Astrocyte (in vitro differentiated cells and primary cell): Measurements from ENCODE around the gene SOX30. TPM values are rescaled to one million over a fixed set of nuclear protein-coding genes. Genes with fewer than 3 reads are reported as not detected.
A peak's percentile ranks its signal among the peaks of the same experiment; 100 is the strongest.

Source experiments
- DNase-seq: peaks from one replicate; pipeline ENCODE4 v3.0.0-alpha.2; 2010; ENCODE audit warnings: low read depth
- FAIRE-seq: peaks from 2 replicates; lab custom pipeline; 2011; peaks lifted over from hg19 to GRCh38; lab: Jason Lieb, UNC
- H2AFZ ChIP-seq: 2 replicates; pipeline ENCODE4 v1.6.0; 2012; ENCODE audit warnings: low read depth, low read length, inconsistent platforms
- H3K27ac ChIP-seq: 2 replicates; pipeline ENCODE4 v1.5.1; 2011; ENCODE audit warnings: low read depth, low read length, inconsistent platforms
- H3K27me3 ChIP-seq: 2 replicates; pipeline ENCODE4 v1.6.0; 2011; ENCODE audit warnings: low read length, inconsistent platforms; ENCODE audit not compliant: insufficient read depth
- H3K36me3 ChIP-seq: 2 replicates; pipeline ENCODE4 v1.5.1; 2011; ENCODE audit warnings: low read length, inconsistent platforms; ENCODE audit not compliant: insufficient read depth
- H3K4me1 ChIP-seq: 2 replicates; pipeline ENCODE4 v1.5.1; 2011; ENCODE audit warnings: low read length, inconsistent platforms; ENCODE audit not compliant: insufficient read depth
- H3K4me2 ChIP-seq: 2 replicates; pipeline ENCODE4 v1.6.0; 2012; ENCODE audit warnings: low read length, inconsistent platforms
- H3K4me3 ChIP-seq: 2 replicates; pipeline ENCODE4 v1.5.1; 2011; ENCODE audit warnings: low read depth, mild to moderate bottlenecking, low read length, inconsistent platforms; ENCODE audit not compliant: insufficient read depth
- H3K79me2 ChIP-seq: 2 replicates; pipeline ENCODE4 v1.6.0; 2012; ENCODE audit warnings: mild to moderate bottlenecking, low read length, inconsistent platforms; ENCODE audit not compliant: insufficient read depth
- H3K9ac ChIP-seq: 2 replicates; pipeline ENCODE4 v1.6.0; 2012; ENCODE audit warnings: mild to moderate bottlenecking, low read length, inconsistent platforms
- H3K9me3 ChIP-seq: 2 replicates; pipeline ENCODE4 v1.5.1; 2012; ENCODE audit warnings: low read depth, mild to moderate bottlenecking, low read length, inconsistent platforms; ENCODE audit not compliant: insufficient read depth
- H4K20me1 ChIP-seq: 2 replicates; pipeline ENCODE4 v1.6.0; 2012; ENCODE audit warnings: low read length, inconsistent platforms; ENCODE audit not compliant: insufficient read depth
- H3K27ac Mint-ChIP-seq: one replicate; pipeline ENCODE4 v1.8.0; 2021; ENCODE audit warnings: mild to moderate bottlenecking, mixed read lengths; ENCODE audit not compliant: unreplicated experiment
- H3K27me3 Mint-ChIP-seq: one replicate; pipeline ENCODE4 v1.8.0; 2021; ENCODE audit warnings: low read depth, mixed read lengths; ENCODE audit not compliant: unreplicated experiment
- H3K36me3 Mint-ChIP-seq: one replicate; pipeline ENCODE4 v1.8.0; 2021; ENCODE audit warnings: low read depth, mixed read lengths; ENCODE audit not compliant: unreplicated experiment
- H3K4me1 Mint-ChIP-seq: one replicate; pipeline ENCODE4 v1.8.0; 2021; ENCODE audit warnings: low read depth, mixed read lengths; ENCODE audit not compliant: unreplicated experiment
- H3K4me3 Mint-ChIP-seq: one replicate; pipeline ENCODE4 v1.8.0; 2021; ENCODE audit warnings: mild to moderate bottlenecking, moderate library complexity, mixed read lengths; ENCODE audit not compliant: unreplicated experiment
- H3K9me3 Mint-ChIP-seq: one replicate; pipeline ENCODE4 v1.8.0; 2021; ENCODE audit warnings: mild to moderate bottlenecking, mixed read lengths; ENCODE audit not compliant: unreplicated experiment
- EZH2 ChIP-seq: IDR thresholded peaks from 2 replicates; pipeline ENCODE4 v1.6.1; 2012; ENCODE audit warnings: mild to moderate bottlenecking, low read length, inconsistent platforms; ENCODE audit not compliant: insufficient read depth
- total RNA-seq: library from RNA; stranded (reverse); gene quantifications from 2 replicates; pipeline ENCODE4 v1.2.1, GENCODE V29; 2021
- TF ChIP-seq, protein P1 (sequence below): IDR thresholded peaks from 2 replicates; pipeline ENCODE4 v1.5.1; 2011; ENCODE audit warnings: low read depth, mild to moderate bottlenecking, inconsistent platforms, low read length, moderate library complexity; ENCODE audit not compliant: insufficient read depth

The SOX30 gene
- total RNA-seq, 1 donor from 2014 or later = 0.14 TPM

DNA sequence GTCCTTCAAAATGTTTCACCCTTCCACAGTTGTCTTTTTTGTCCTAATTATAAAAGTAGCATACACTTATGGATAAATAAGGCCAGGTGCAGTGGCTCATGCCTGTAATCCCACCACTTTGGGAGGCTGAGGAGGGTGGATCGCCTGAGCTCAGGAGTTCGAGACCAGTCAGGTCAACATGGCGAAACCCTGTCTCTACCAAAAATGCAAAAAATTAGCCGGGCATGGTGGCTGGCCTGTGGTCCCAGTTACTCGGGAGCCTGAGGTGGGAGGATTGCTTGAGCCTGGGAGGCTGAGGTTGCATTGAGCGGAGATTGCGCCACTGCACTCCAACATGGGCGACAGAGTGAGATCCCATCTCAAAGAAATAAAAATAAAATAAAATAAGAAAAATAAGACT lies 20.7 kb upstream of the SOX30 start:
- Histone ChIP-seq H3K9ac (no peak overlapping the region), H3K4me2 (no peak overlapping the region), H3K27me3 (no peaks in the 10 kb centered on the region), H3K4me3 (no peak overlapping the region), H3K27ac (no peak overlapping the region), H3K79me2 (no peaks in the 10 kb centered on the region), H3K36me3 (no peaks in the 10 kb centered on the region), H2AFZ (no peak overlapping the region), H4K20me1 (no peaks in the 10 kb centered on the region), H3K9me3 (no peaks in the 10 kb centered on the region), H3K4me1 (peaks cover 4% of the 10 kb centered on the region)
- Mint-ChIP-seq H3K9me3 (peaks cover 8% of the 10 kb centered on the region), H3K27me3 (peaks cover 35% of the 10 kb centered on the region), H3K4me1 (no peaks in the 10 kb centered on the region), H3K4me3 (no peak overlapping the region), H3K27ac (no peak overlapping the region), H3K36me3 (no peaks in the 10 kb centered on the region)
- DNase-seq = no peak
- FAIRE-seq = no peak
- TF ChIP-seq, protein P1, sequence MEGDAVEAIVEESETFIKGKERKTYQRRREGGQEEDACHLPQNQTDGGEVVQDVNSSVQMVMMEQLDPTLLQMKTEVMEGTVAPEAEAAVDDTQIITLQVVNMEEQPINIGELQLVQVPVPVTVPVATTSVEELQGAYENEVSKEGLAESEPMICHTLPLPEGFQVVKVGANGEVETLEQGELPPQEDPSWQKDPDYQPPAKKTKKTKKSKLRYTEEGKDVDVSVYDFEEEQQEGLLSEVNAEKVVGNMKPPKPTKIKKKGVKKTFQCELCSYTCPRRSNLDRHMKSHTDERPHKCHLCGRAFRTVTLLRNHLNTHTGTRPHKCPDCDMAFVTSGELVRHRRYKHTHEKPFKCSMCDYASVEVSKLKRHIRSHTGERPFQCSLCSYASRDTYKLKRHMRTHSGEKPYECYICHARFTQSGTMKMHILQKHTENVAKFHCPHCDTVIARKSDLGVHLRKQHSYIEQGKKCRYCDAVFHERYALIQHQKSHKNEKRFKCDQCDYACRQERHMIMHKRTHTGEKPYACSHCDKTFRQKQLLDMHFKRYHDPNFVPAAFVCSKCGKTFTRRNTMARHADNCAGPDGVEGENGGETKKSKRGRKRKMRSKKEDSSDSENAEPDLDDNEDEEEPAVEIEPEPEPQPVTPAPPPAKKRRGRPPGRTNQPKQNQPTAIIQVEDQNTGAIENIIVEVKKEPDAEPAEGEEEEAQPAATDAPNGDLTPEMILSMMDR = no peak
- TF ChIP-seq EZH2 = no peak

GRCh38 chr5:157671592-157672330 lies 19.5 kb upstream of the SOX30 start:
- Histone ChIP-seq H3K4me1 (peaks cover 4% of the 10 kb centered on the region), H2AFZ (peak overlapping the region; percentile 95), H3K4me3 (peak overlapping the region; percentile 72), H3K9me3 (no peaks in the 10 kb centered on the region), H3K4me2 (peak overlapping the region; percentile 97), H3K27me3 (no peaks in the 10 kb centered on the region), H4K20me1 (no peaks in the 10 kb centered on the region), H3K79me2 (no peaks in the 10 kb centered on the region), H3K9ac (peak overlapping the region; percentile 81), H3K36me3 (no peaks in the 10 kb centered on the region), H3K27ac (no peak overlapping the region)
- peaks cover 40% of the 10 kb centered on the region for H3K27me3 Mint-ChIP-seq
- peak overlapping the region; percentile 66 for H3K27ac Mint-ChIP-seq
- no peak for TF ChIP-seq EZH2
- no peak for DNase-seq
- peaks cover 8% of the 10 kb centered on the region for H3K9me3 Mint-ChIP-seq
- H3K4me1 Mint-ChIP-seq = no peaks in the 10 kb centered on the region
- peak overlapping the region; percentile 94 for H3K4me3 Mint-ChIP-seq
- H3K36me3 Mint-ChIP-seq = no peaks in the 10 kb centered on the region
- FAIRE-seq = no peak

- DNase-seq (peak; percentile 25), FAIRE-seq (no peak)
- TF ChIP-seq, protein P1 = no peak
- no peak for TF ChIP-seq EZH2
- Histone ChIP-seq H3K4me1 (peaks cover 4% of the 10 kb centered on the region), H2AFZ (peak within 1 kb of the TSS; percentile 95), H3K36me3 (no peaks in the 10 kb centered on the region), H3K4me2 (peak within 1 kb of the TSS; percentile 97), H3K27me3 (no peaks in the 10 kb centered on the region), H3K9ac (peak within 1 kb of the TSS; percentile 81), H3K27ac (peak within 1 kb of the TSS; percentile 0), H3K9me3 (no peaks in the 10 kb centered on the region), H4K20me1 (no peaks in the 10 kb centered on the region), H3K79me2 (no peaks in the 10 kb centered on the region), H3K4me3 (peak within 1 kb of the TSS; percentile 72)
- Mint-ChIP-seq H3K9me3 (peaks cover 8% of the 10 kb centered on the region), H3K27me3 (peaks cover 35% of the 10 kb centered on the region), H3K27ac (peak within 1 kb of the TSS; percentile 66), H3K4me3 (peak within 1 kb of the TSS; percentile 94), H3K4me1 (no peaks in the 10 kb centered on the region), H3K36me3 (no peaks in the 10 kb centered on the region)
These were observed 18.7 kb upstream of the SOX30 start, which contains the start of gene C5orf52 for GRCh38 chr5:157670662-157671591. TSS of gene C5orf52 (plus strand) at chr5:157671533. CDS start at chr5:157671615, 82 bp downstream.
